AG08396 (cell line): ENCODE results near the gene TTC33.

Experiments used
- DNase-seq: peaks from one replicate; pipeline ENCODE4 v3.0.0; 2012; ENCODE audit warnings: low spot score, mixed read lengths

TTC33 gene

GRCh38 chr5:40485021-40485998 lies 270.5 kb downstream of the TTC33 start:
- no peak for DNase-seq

- no peak for DNase-seq
Observed at GRCh38 chr5:40484495-40484894, 271.3 kb downstream of the TTC33 start.

- no peak for DNase-seq
Observed at GRCh38 chr5:40483316-40483715, 272.4 kb downstream of the TTC33 start.

GRCh38 chr5:40481241-40481640 lies 274.5 kb downstream of the TTC33 start:
- DNase-seq = no peak

- no peak for DNase-seq
Observed at GRCh38 chr5:40480392-40480791, 275.4 kb downstream of the TTC33 start.

GRCh38 chr5:40479939-40480338 lies 275.8 kb downstream of the TTC33 start:
- DNase-seq = no peak

GRCh38 chr5:40478766-40479165 lies 277.0 kb downstream of the TTC33 start:
- DNase-seq = no peak

- DNase-seq = peak; percentile 13
Observed at GRCh38 chr5:40477856-40478546, 277.8 kb downstream of the TTC33 start.

- peak; percentile 8 for DNase-seq
Observed at GRCh38 chr5:40475561-40475960, 280.2 kb downstream of the TTC33 start.

GRCh38 chr5:40474250-40474649 lies 281.5 kb downstream of the TTC33 start:
- DNase-seq = no peak

- DNase-seq = no peak
Observed at GRCh38 chr5:40465416-40465815, 290.3 kb downstream of the TTC33 start.

- no peak for DNase-seq
Observed at GRCh38 chr5:40464511-40464910, 291.2 kb downstream of the TTC33 start.
